Tibial nerve (tissue), 4 donors: Measurements from ENCODE around the gene PNMA3.

Experiments
- CTCF ChIP-seq, 5 experiments: fragments of 200-600 bp in 3 of 5; fragments of 450-650 bp in 2 of 5; sonication (generic) in 3 of 5; IDR thresholded peaks; one replicate each; pipeline ENCODE4 v1.5.1; 2016 to 2019; ENCODE audit warnings: antibody characterized with exemption in 5 of 5, mild to moderate bottlenecking in 3 of 5, moderate library complexity in 2 of 5
- EP300 ChIP-seq, 2 donors: sonication (generic); formaldehyde crosslinking; IDR thresholded peaks; one replicate each; pipeline ENCODE4 v1.6.1; 2017; ENCODE audit warnings: antibody characterized with exemption in 2 of 2, mild to moderate bottlenecking in 1 of 2
- POLR2A ChIP-seq, 2 donors: fragments of 450-650 bp; IDR thresholded peaks; one replicate each; pipeline ENCODE4 v1.6.1; 2017; ENCODE audit warnings: antibody characterized with exemption in 2 of 2, mild to moderate bottlenecking in 2 of 2, moderate library complexity in 2 of 2

GRCh38 chrX:153057281-153057680, 1.0 kb downstream of the PNMA3 start:
- TF ChIP-seq CTCF (IDR thresholded peaks at IDR 0.05) = no peak
- no peak for TF ChIP-seq POLR2A (IDR thresholded peaks at IDR 0.05)
- no peak for TF ChIP-seq EP300 (IDR thresholded peaks at IDR 0.05)
